OCI-LY1 (cell line): Measurements from ENCODE around the gene SYNGR4.

Source experiments
- H2AFZ ChIP-seq: fragments of 200-600 bp; sonication (generic), shearing (Covaris generic); 2 replicates; pipeline ENCODE4 v1.6.0; 2014; ENCODE audit warnings: antibody characterized with exemption, mild to moderate bottlenecking, low read length
- H3F3A ChIP-seq: fragments of 200-600 bp; sonication (generic), shearing (Covaris generic); 2 replicates; pipeline ENCODE4 v1.6.0; 2014; ENCODE audit warnings: mild to moderate bottlenecking, antibody characterized with exemption, low read length, moderate library complexity; ENCODE audit not compliant: insufficient read depth
- H3K27ac ChIP-seq: fragments of 200-600 bp; sonication (generic); 2 replicates; pipeline ENCODE4 v1.5.1; 2014; ENCODE audit warnings: low read length, mixed run types, mild to moderate bottlenecking, low read depth; ENCODE audit not compliant: poor library complexity, severe bottlenecking
- H3K27me3 ChIP-seq: fragments of 200-600 bp; sonication (generic); 2 replicates; pipeline ENCODE4 v1.6.0; 2014; ENCODE audit warnings: antibody characterized with exemption, mild to moderate bottlenecking, low read length, moderate library complexity; ENCODE audit not compliant: insufficient read depth
- H3K36me3 ChIP-seq: fragments of 200-600 bp; sonication (generic); 2 replicates; pipeline ENCODE4 v1.6.1; 2014; ENCODE audit warnings: mild to moderate bottlenecking, antibody characterized with exemption, low read length, moderate library complexity, mixed read lengths; ENCODE audit not compliant: insufficient read depth
- H3K4me1 ChIP-seq: fragments of 200-600 bp; sonication (generic); 2 replicates; pipeline ENCODE4 v1.5.1; 2014; ENCODE audit warnings: mild to moderate bottlenecking, low read length, moderate library complexity; ENCODE audit not compliant: insufficient read depth, severe bottlenecking
- H3K4me2 ChIP-seq: fragments of 200-600 bp; sonication (generic), shearing (Covaris generic); 2 replicates; pipeline ENCODE4 v1.6.1; 2014; ENCODE audit warnings: low read length
- H3K4me3 ChIP-seq: fragments of 200-600 bp; sonication (generic); 2 replicates; pipeline ENCODE4 v1.5.1; 2014; ENCODE audit warnings: low read length, low read depth, mild to moderate bottlenecking, mixed read lengths; ENCODE audit not compliant: poor library complexity, severe bottlenecking
- H3K79me2 ChIP-seq: fragments of 200-600 bp; shearing (Covaris generic); 2 replicates; pipeline ENCODE4 v1.6.1; 2016; ENCODE audit warnings: mixed run types, low read length, mixed read lengths; ENCODE audit not compliant: insufficient read depth
- H3K9ac ChIP-seq: fragments of 200-600 bp; sonication (generic), shearing (Covaris generic); 2 replicates; pipeline ENCODE4 v1.6.1; 2014; ENCODE audit warnings: mild to moderate bottlenecking, low read length, mixed read lengths
- H3K9me2 ChIP-seq: fragments of 200-600 bp; sonication (generic), shearing (Covaris generic); 2 replicates; pipeline ENCODE4 v1.6.1; 2014; ENCODE audit warnings: low read depth, mild to moderate bottlenecking, low read length, mixed read lengths
- H3K9me3 ChIP-seq: fragments of 200-600 bp; shearing (Covaris generic); 2 replicates; pipeline ENCODE4 v1.6.1; 2014; ENCODE audit warnings: low read length, mixed read lengths
- H4K20me1 ChIP-seq: fragments of 200-600 bp; sonication (generic), shearing (Covaris generic); 2 replicates; pipeline ENCODE4 v1.6.0; 2016; ENCODE audit warnings: mild to moderate bottlenecking, low read length; ENCODE audit not compliant: insufficient read depth
- EZH2 ChIP-seq: fragments of 200-600 bp; sonication (generic), shearing (Covaris generic); IDR thresholded peaks from 2 replicates; pipeline ENCODE4 v1.8.0; 2017; ENCODE audit warnings: borderline replicate concordance, mixed run types, mild to moderate bottlenecking, antibody characterized with exemption, low read length, moderate library complexity, mixed read lengths
- TF ChIP-seq, protein P1 (sequence below): fragments of 200-600 bp; sonication (generic), shearing (Covaris generic); IDR thresholded peaks from 2 replicates; pipeline ENCODE4 v1.5.1; 2017; ENCODE audit warnings: mild to moderate bottlenecking, antibody characterized with exemption, low read length, moderate library complexity, mixed read lengths

The SYNGR4 gene

DNA sequence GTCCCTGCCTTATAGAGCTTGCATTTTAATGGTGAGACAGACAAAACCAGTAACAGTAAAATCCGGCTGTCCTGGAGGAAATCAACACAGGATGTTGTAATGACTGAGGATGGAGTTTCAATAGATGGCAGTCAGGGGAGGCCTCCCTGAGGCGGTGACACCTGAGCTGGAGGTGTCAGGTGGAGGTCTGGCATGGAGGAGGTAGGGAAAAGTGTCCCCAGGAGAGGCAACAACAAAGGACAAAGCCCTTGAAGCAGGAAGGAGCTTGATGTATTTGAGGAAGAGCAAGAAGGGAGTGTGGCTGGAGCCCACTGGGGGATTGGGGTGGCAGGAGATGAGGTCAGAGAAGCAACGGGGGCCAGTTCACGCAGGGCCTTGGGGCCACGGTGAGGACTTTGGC is 37.1 kb downstream of the SYNGR4 start:
- H3K9me2 ChIP-seq = no peaks in the 10 kb centered on the region
- H3K9me3 ChIP-seq = no peaks in the 10 kb centered on the region
- H3K4me3 ChIP-seq = no peak overlapping the region
- H3K4me2 ChIP-seq = no peak overlapping the region
- no peaks in the 10 kb centered on the region for H3K79me2 ChIP-seq
- H3K4me1 ChIP-seq = peaks cover 23% of the 10 kb centered on the region
- H3K27me3 ChIP-seq = peaks cover 8% of the 10 kb centered on the region; the same call in 1 of the 2 replicates
- no peaks in the 10 kb centered on the region for H3K36me3 ChIP-seq
- TF ChIP-seq, protein P1, sequence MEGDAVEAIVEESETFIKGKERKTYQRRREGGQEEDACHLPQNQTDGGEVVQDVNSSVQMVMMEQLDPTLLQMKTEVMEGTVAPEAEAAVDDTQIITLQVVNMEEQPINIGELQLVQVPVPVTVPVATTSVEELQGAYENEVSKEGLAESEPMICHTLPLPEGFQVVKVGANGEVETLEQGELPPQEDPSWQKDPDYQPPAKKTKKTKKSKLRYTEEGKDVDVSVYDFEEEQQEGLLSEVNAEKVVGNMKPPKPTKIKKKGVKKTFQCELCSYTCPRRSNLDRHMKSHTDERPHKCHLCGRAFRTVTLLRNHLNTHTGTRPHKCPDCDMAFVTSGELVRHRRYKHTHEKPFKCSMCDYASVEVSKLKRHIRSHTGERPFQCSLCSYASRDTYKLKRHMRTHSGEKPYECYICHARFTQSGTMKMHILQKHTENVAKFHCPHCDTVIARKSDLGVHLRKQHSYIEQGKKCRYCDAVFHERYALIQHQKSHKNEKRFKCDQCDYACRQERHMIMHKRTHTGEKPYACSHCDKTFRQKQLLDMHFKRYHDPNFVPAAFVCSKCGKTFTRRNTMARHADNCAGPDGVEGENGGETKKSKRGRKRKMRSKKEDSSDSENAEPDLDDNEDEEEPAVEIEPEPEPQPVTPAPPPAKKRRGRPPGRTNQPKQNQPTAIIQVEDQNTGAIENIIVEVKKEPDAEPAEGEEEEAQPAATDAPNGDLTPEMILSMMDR = no peak
- no peak for TF ChIP-seq EZH2
- 0 out of 2 replicates have a peak, but pooled peaks cover 4% of the 10 kb centered on the region for H3F3A ChIP-seq
- H3K27ac ChIP-seq = no peak overlapping the region
- H3K9ac ChIP-seq = no peak overlapping the region
- H2AFZ ChIP-seq = no peak overlapping the region
- H4K20me1 ChIP-seq = no peaks in the 10 kb centered on the region

DNA sequence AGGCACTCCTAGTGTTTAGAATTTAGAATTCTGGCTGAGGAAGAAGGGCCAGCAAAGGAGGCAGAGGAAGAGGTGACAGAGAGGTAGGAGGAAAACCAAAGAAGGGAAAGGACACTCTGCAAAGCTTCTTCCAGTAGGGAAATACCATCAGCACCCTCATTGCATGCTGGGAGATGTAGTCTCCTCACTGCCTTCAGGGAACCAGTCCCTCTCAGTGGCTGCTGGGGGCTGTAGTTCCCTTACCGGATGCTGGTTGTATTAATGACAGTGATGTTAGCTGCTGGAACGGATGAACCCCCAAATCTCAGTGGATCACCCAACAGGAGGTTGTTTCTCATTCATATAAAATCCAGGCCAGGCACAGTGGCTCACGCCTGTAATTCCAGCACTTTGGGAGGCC is 39.4 kb downstream of the SYNGR4 start:
- Histone ChIP-seq H3K4me1 (peaks cover 15% of the 10 kb centered on the region), H3K9me3 (no peaks in the 10 kb centered on the region), H3K27me3 (peaks cover 3% of the 10 kb centered on the region; the same call in 1 of the 2 replicates), H3K4me3 (no peak overlapping the region), H4K20me1 (no peaks in the 10 kb centered on the region), H3K27ac (no peak overlapping the region), H3K4me2 (no peak overlapping the region), H3K9ac (no peak overlapping the region), H2AFZ (no peak overlapping the region), H3F3A (0 out of 2 replicates have a peak, but pooled peaks cover 4% of the 10 kb centered on the region), H3K9me2 (no peaks in the 10 kb centered on the region), H3K36me3 (no peaks in the 10 kb centered on the region), H3K79me2 (no peaks in the 10 kb centered on the region)
- TF ChIP-seq EZH2 = no peak
- TF ChIP-seq, protein P1 = no peak

DNA sequence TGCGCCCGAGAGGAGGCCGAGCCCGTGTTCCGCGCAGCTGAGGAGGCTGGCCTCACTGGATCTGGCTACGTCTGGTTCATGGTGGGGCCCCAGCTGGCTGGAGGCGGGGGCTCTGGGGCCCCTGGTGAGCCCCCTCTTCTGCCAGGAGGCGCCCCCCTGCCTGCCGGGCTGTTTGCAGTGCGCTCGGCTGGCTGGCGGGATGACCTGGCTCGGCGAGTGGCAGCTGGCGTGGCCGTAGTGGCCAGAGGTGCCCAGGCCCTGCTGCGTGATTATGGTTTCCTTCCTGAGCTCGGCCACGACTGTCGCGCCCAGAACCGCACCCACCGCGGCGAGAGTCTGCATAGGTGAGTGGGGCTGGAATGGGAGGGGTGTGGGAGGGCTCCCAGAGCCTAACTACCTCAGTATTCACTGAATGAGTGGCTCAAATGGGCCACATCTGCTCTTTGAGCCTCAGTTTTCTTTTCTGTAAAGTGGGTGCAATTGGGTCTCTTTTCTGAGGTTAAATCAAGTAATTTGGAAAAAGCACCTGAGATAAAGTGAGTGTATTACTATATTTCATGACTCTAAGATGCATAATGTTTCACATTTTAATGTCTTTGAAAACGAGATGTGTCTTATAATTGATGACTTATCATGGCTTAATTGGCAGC is 41.0 kb downstream of the SYNGR4 start:
- Histone ChIP-seq H3K27ac (no peak overlapping the region), H3K36me3 (no peaks in the 10 kb centered on the region), H4K20me1 (no peaks in the 10 kb centered on the region), H3K79me2 (no peaks in the 10 kb centered on the region), H3K4me1 (peaks cover 12% of the 10 kb centered on the region), H3K27me3 (peaks cover 3% of the 10 kb centered on the region; the same call in 1 of the 2 replicates), H3K9me3 (no peaks in the 10 kb centered on the region), H3K4me3 (no peak overlapping the region), H3K9ac (no peak overlapping the region), H2AFZ (no peak overlapping the region), H3K9me2 (no peaks in the 10 kb centered on the region), H3K4me2 (no peak overlapping the region), H3F3A (no peaks in the 10 kb centered on the region)
- TF ChIP-seq, protein P1 = no peak
- TF ChIP-seq EZH2 = no peak
